ENCODE data around the gene PKNOX2.

PKNOX2 gene

GRCh38 chr11:125297346-125297915 is 132.9 kb downstream of the PKNOX2 start:
- in situ Hi-C loops (cut with MboI; ENCODE audit: low sequenced_read_pairs), result no loop called here
- DNase-seq (ENCODE audit: low spot score in 2 of 2), result no peak
- H3K4me1 ChIP-seq, result no peaks in the 10 kb centered on the region
- no peaks in the 10 kb centered on the region for H3K36me3 ChIP-seq (replicated peaks)
- H3K9me3 ChIP-seq, result no peaks in the 10 kb centered on the region; the same call in 1 of the 2 replicates
- H3K4me3 ChIP-seq, result no peak overlapping the region
- peaks cover 7% of the 10 kb centered on the region; the same call in 1 of the 2 replicates for H3K27me3 ChIP-seq (ENCODE audit: low read depth)

GRCh38 chr11:125299061-125299615 is 134.6 kb downstream of the PKNOX2 start:
- DNase-seq (ENCODE audit: low spot score in 2 of 2), result no peak
- H3K36me3 ChIP-seq (replicated peaks), result no peaks in the 10 kb centered on the region
- H3K27me3 ChIP-seq (ENCODE audit: low read depth), result peaks cover 3% of the 10 kb centered on the region; the same call in 1 of the 2 replicates
- in situ Hi-C loops (cut with MboI; ENCODE audit: low sequenced_read_pairs), result no loop called here
- no peak overlapping the region for H3K4me3 ChIP-seq
- H3K9me3 ChIP-seq, result no peaks in the 10 kb centered on the region
- no peaks in the 10 kb centered on the region for H3K4me1 ChIP-seq

GRCh38 chr11:125299821-125300220 is 135.3 kb downstream of the PKNOX2 start:
- H3K4me1 ChIP-seq, result no peaks in the 10 kb centered on the region
- H3K36me3 ChIP-seq (replicated peaks), result no peaks in the 10 kb centered on the region
- in situ Hi-C loops (cut with MboI; ENCODE audit: low sequenced_read_pairs), result no loop called here
- no peak for DNase-seq (ENCODE audit: low spot score in 2 of 2)
- no peak overlapping the region for H3K4me3 ChIP-seq
- H3K27me3 ChIP-seq (ENCODE audit: low read depth), result no peaks in the 10 kb centered on the region; the same call in 1 of the 2 replicates
- no peaks in the 10 kb centered on the region for H3K9me3 ChIP-seq

- Histone ChIP-seq H3K4me3 (no peak overlapping the region), H3K4me1 (no peaks in the 10 kb centered on the region), H3K9me3 (no peaks in the 10 kb centered on the region), H3K36me3 (replicated peaks) (no peaks in the 10 kb centered on the region), H3K27me3 (ENCODE audit: low read depth) (no peaks in the 10 kb centered on the region)
- in situ Hi-C loops (cut with MboI; ENCODE audit: low sequenced_read_pairs), result no loop called here
- no peak for DNase-seq (ENCODE audit: low spot score in 2 of 2)
Observed at GRCh38 chr11:125300791-125301218, 136.3 kb downstream of the PKNOX2 start.

- in situ Hi-C loops (cut with MboI; ENCODE audit: low sequenced_read_pairs), result no loop called here
- Histone ChIP-seq H3K36me3 (replicated peaks) (no peaks in the 10 kb centered on the region), H3K27me3 (ENCODE audit: low read depth) (no peaks in the 10 kb centered on the region), H3K9me3 (no peaks in the 10 kb centered on the region), H3K4me1 (no peaks in the 10 kb centered on the region), H3K4me3 (no peak overlapping the region)
- no peak for DNase-seq (ENCODE audit: low spot score in 2 of 2)
Observed at GRCh38 chr11:125301346-125301745, 136.8 kb downstream of the PKNOX2 start.

- Histone ChIP-seq H3K4me1 (no peaks in the 10 kb centered on the region), H3K4me3 (no peak overlapping the region), H3K9me3 (no peaks in the 10 kb centered on the region), H3K36me3 (replicated peaks) (no peaks in the 10 kb centered on the region), H3K27me3 (ENCODE audit: low read depth) (no peaks in the 10 kb centered on the region)
- no peak for DNase-seq (ENCODE audit: low spot score in 2 of 2)
- in situ Hi-C loops (cut with MboI; ENCODE audit: low sequenced_read_pairs), result no loop called here
Observed at GRCh38 chr11:125303186-125303585, 138.6 kb downstream of the PKNOX2 start.

- H3K36me3 ChIP-seq (replicated peaks), result no peaks in the 10 kb centered on the region
- no peak overlapping the region for H3K4me3 ChIP-seq
- H3K27me3 ChIP-seq (ENCODE audit: low read depth), result no peaks in the 10 kb centered on the region
- H3K9me3 ChIP-seq, result no peaks in the 10 kb centered on the region
- no peaks in the 10 kb centered on the region for H3K4me1 ChIP-seq
- no peak for DNase-seq (ENCODE audit: low spot score in 2 of 2)
- in situ Hi-C loops (cut with MboI; ENCODE audit: low sequenced_read_pairs), result no loop called here
Observed at GRCh38 chr11:125303694-125304093, 139.1 kb downstream of the PKNOX2 start.

- in situ Hi-C loops (cut with MboI; ENCODE audit: low sequenced_read_pairs), result no loop called here
- H3K4me3 ChIP-seq, result no peak overlapping the region
- H3K27me3 ChIP-seq (ENCODE audit: low read depth), result no peaks in the 10 kb centered on the region
- H3K4me1 ChIP-seq, result no peaks in the 10 kb centered on the region
- H3K36me3 ChIP-seq (replicated peaks), result no peaks in the 10 kb centered on the region
- DNase-seq (ENCODE audit: low spot score in 2 of 2), result no peak
- no peaks in the 10 kb centered on the region for H3K9me3 ChIP-seq
Observed at GRCh38 chr11:125304136-125304535, 139.6 kb downstream of the PKNOX2 start.

GRCh38 chr11:125304876-125305275 is 140.3 kb downstream of the PKNOX2 start:
- in situ Hi-C loops (cut with MboI; ENCODE audit: low sequenced_read_pairs), result no loop called here
- no peak for DNase-seq (ENCODE audit: low spot score in 2 of 2)
- Histone ChIP-seq H3K9me3 (no peaks in the 10 kb centered on the region), H3K36me3 (replicated peaks) (no peaks in the 10 kb centered on the region), H3K27me3 (ENCODE audit: low read depth) (no peaks in the 10 kb centered on the region), H3K4me1 (no peaks in the 10 kb centered on the region), H3K4me3 (no peak overlapping the region)

- no peaks in the 10 kb centered on the region for H3K27me3 ChIP-seq (ENCODE audit: low read depth)
- H3K9me3 ChIP-seq, result no peaks in the 10 kb centered on the region
- no peaks in the 10 kb centered on the region for H3K36me3 ChIP-seq (replicated peaks)
- H3K4me1 ChIP-seq, result no peaks in the 10 kb centered on the region
- H3K4me3 ChIP-seq, result no peak overlapping the region
- no peak for DNase-seq (ENCODE audit: low spot score in 2 of 2)
- in situ Hi-C loops (cut with MboI; ENCODE audit: low sequenced_read_pairs), result no loop called here
Observed at GRCh38 chr11:125305345-125305744, 140.8 kb downstream of the PKNOX2 start.

- H3K9me3 ChIP-seq, result no peaks in the 10 kb centered on the region
- DNase-seq (ENCODE audit: low spot score in 2 of 2), result no peak
- no peaks in the 10 kb centered on the region for H3K36me3 ChIP-seq (replicated peaks)
- H3K4me1 ChIP-seq, result no peaks in the 10 kb centered on the region
- no peak overlapping the region for H3K4me3 ChIP-seq
- no peaks in the 10 kb centered on the region for H3K27me3 ChIP-seq (ENCODE audit: low read depth)
- in situ Hi-C loops (cut with MboI; ENCODE audit: low sequenced_read_pairs), result no loop called here
Observed at GRCh38 chr11:125306476-125306875, 141.9 kb downstream of the PKNOX2 start.

- H3K4me3 ChIP-seq, result no peak overlapping the region
- H3K9me3 ChIP-seq, result no peaks in the 10 kb centered on the region
- no peaks in the 10 kb centered on the region for H3K36me3 ChIP-seq (replicated peaks)
- in situ Hi-C loops (cut with MboI; ENCODE audit: low sequenced_read_pairs), result no loop called here
- DNase-seq (ENCODE audit: low spot score in 2 of 2), result no peak
- no peaks in the 10 kb centered on the region for H3K4me1 ChIP-seq
- no peaks in the 10 kb centered on the region for H3K27me3 ChIP-seq (ENCODE audit: low read depth)
Observed at GRCh38 chr11:125308246-125308645, 143.7 kb downstream of the PKNOX2 start.

- Histone ChIP-seq H3K36me3 (replicated peaks) (no peaks in the 10 kb centered on the region), H3K4me1 (no peaks in the 10 kb centered on the region), H3K27me3 (ENCODE audit: low read depth) (no peaks in the 10 kb centered on the region), H3K9me3 (no peaks in the 10 kb centered on the region), H3K4me3 (no peak overlapping the region)
- DNase-seq (ENCODE audit: low spot score in 2 of 2), result no peak
- in situ Hi-C loops (cut with MboI; ENCODE audit: low sequenced_read_pairs), result no loop called here
Observed at GRCh38 chr11:125312391-125312790, 147.8 kb downstream of the PKNOX2 start.

GRCh38 chr11:125312812-125313211 is 148.3 kb downstream of the PKNOX2 start:
- no peaks in the 10 kb centered on the region for H3K9me3 ChIP-seq
- H3K4me1 ChIP-seq, result no peaks in the 10 kb centered on the region
- H3K4me3 ChIP-seq, result no peak overlapping the region
- no peaks in the 10 kb centered on the region for H3K36me3 ChIP-seq (replicated peaks)
- no peaks in the 10 kb centered on the region for H3K27me3 ChIP-seq (ENCODE audit: low read depth)
- no peak for DNase-seq (ENCODE audit: low spot score in 2 of 2)
- in situ Hi-C loops (cut with MboI; ENCODE audit: low sequenced_read_pairs), result no loop called here

Measured in HAP-1 (cell line).